Keratinocyte (primary cell): ENCODE results near the gene KIF21B.

Source experiments
- CTCF ChIP-seq, 3 experiments: IDR thresholded peaks in 1 of 3; conservative IDR thresholded peaks in 1 of 3; optimal IDR thresholded peaks in 1 of 3; 2 replicates in 2 of 3; 3 replicates in 1 of 3; pipeline versions ENCODE3 to v1.5.1; 2011; ENCODE audit warnings: low read length in 3 of 3, mild to moderate bottlenecking in 3 of 3, moderate library complexity in 2 of 3, control low read depth in 1 of 3, inconsistent platforms in 1 of 3; ENCODE audit not compliant: insufficient read depth in 2 of 3; ENCODE audit errors: extremely low read depth in 1 of 3
- EZH2 ChIP-seq: IDR thresholded peaks from one replicate; pipeline ENCODE4 v1.6.1; 2012; ENCODE audit warnings: inconsistent platforms, mild to moderate bottlenecking, low read length, moderate library complexity

- no peak for TF ChIP-seq CTCF (optimal IDR thresholded peaks at IDR 0.05 in 1 of 3, IDR thresholded peaks at IDR 0.05 in 1 of 3, conservative IDR thresholded peaks at IDR 0.05 in 1 of 3; ENCODE audit: extremely low read depth in 1 of 3, insufficient read depth in 2 of 3, low read length in 3 of 3)
- no peak for TF ChIP-seq EZH2
These were observed 20.6 kb upstream of the KIF21B start for GRCh38 chr1:201044119-201044518.
